ENCODE results near the gene SHISA5. TPM values are rescaled to one million over a fixed set of nuclear protein-coding genes. Genes with fewer than 3 reads are reported as not detected.

Gene SHISA5
- total and polyA plus RNA-seq, 2 experiments from 2014 or later = 146 to 166 TPM

GRCh38 chr3:48435223-48435595 lies 68.8 kb downstream of the SHISA5 start:
- no peak overlapping the region for H2AFZ ChIP-seq
- Mint-ChIP-seq H3K4me3 (no peak overlapping the region), H3K4me1 (peaks cover 34% of the 10 kb centered on the region), H3K27me3 (ENCODE audit: insufficient read depth, low read depth, poor library complexity) (peaks cover 7% of the 10 kb centered on the region), H3K9me3 (no peaks in the 10 kb centered on the region), H3K36me3 (ENCODE audit: low read depth) (peaks cover 41% of the 10 kb centered on the region), H3K27ac (no peak overlapping the region; the same call in 1 of the 2 replicates)
- ATAC-seq = no peak
- H3K27me3 ChIP-seq (ENCODE audit: insufficient read depth) = no peaks in the 10 kb centered on the region
- no peaks in the 10 kb centered on the region for H3K9me2 ChIP-seq (ENCODE audit: insufficient read depth)
- H3K36me3 ChIP-seq (ENCODE audit: insufficient read depth) = peaks cover 10% of the 10 kb centered on the region
- H4K20me1 ChIP-seq (replicated peaks; ENCODE audit: insufficient read depth) = no peaks in the 10 kb centered on the region
- H3K4me2 ChIP-seq = no peak overlapping the region
- peaks cover 17% of the 10 kb centered on the region for H3K4me1 ChIP-seq (ENCODE audit: insufficient read depth)
- H3K4me3 ChIP-seq = no peak overlapping the region
- no peak for TF ChIP-seq POLR2AphosphoS5 (IDR thresholded peaks at IDR 0.05; ENCODE audit: low read depth)
- no peak for TF ChIP-seq ZNF114 (CRISPR knock-in tag; IDR thresholded peaks at IDR 0.05)
- TF ChIP-seq ZNF331 (CRISPR knock-in tag; IDR thresholded peaks at IDR 0.05; ENCODE audit: low read depth) = no peak
- TF ChIP-seq NANOG (IDR thresholded peaks at IDR 0.05; ENCODE audit: borderline replicate concordance) = no peak
- peaks cover 33% of the 10 kb centered on the region for H3K79me2 ChIP-seq (replicated peaks; ENCODE audit: insufficient read depth)
- no peak for DNase-seq (ENCODE audit: low spot score)
- H3F3A ChIP-seq (replicated peaks; ENCODE audit: low read depth) = peaks cover 46% of the 10 kb centered on the region
- no peak overlapping the region; the same call in 1 of the 2 replicates for H3K27ac ChIP-seq (ENCODE audit: low read depth)

GRCh38 chr3:48434591-48435222 lies 69.3 kb downstream of the SHISA5 start:
- Histone ChIP-seq H3F3A (replicated peaks; ENCODE audit: low read depth) (peaks cover 47% of the 10 kb centered on the region), H2AFZ (no peak overlapping the region), H3K27ac (ENCODE audit: low read depth) (no peak overlapping the region), H3K36me3 (ENCODE audit: insufficient read depth) (peaks cover 10% of the 10 kb centered on the region), H3K79me2 (replicated peaks; ENCODE audit: insufficient read depth) (peaks cover 32% of the 10 kb centered on the region), H3K4me2 (no peak overlapping the region), H3K4me3 (no peak overlapping the region), H3K27me3 (ENCODE audit: insufficient read depth) (no peaks in the 10 kb centered on the region), H3K9me2 (ENCODE audit: insufficient read depth) (no peaks in the 10 kb centered on the region), H4K20me1 (replicated peaks; ENCODE audit: insufficient read depth) (no peaks in the 10 kb centered on the region), H3K4me1 (ENCODE audit: insufficient read depth) (peaks cover 17% of the 10 kb centered on the region)
- H3K4me3 Mint-ChIP-seq = no peak overlapping the region
- peaks cover 41% of the 10 kb centered on the region for H3K36me3 Mint-ChIP-seq (ENCODE audit: low read depth)
- no peaks in the 10 kb centered on the region for H3K9me3 Mint-ChIP-seq
- no peak overlapping the region for H3K27ac Mint-ChIP-seq
- peaks cover 33% of the 10 kb centered on the region for H3K4me1 Mint-ChIP-seq
- no peak for DNase-seq (ENCODE audit: low spot score)
- H3K27me3 Mint-ChIP-seq (ENCODE audit: insufficient read depth, low read depth, poor library complexity) = peaks cover 7% of the 10 kb centered on the region
- TF ChIP-seq NANOG (IDR thresholded peaks at IDR 0.05; ENCODE audit: borderline replicate concordance) (no peak), ZNF331 (CRISPR knock-in tag; IDR thresholded peaks at IDR 0.05; ENCODE audit: low read depth) (no peak), EZH2 (IDR thresholded peaks at IDR 0.05; ENCODE audit: low read depth, unreplicated experiment) (no peak), CREB1 (CRISPR knock-in tag; IDR thresholded peaks at IDR 0.05; ENCODE audit: low read depth) (no peak), STAT1 (IDR thresholded peaks at IDR 0.05; ENCODE audit: unreplicated experiment) (no peak), POLR2AphosphoS5 (IDR thresholded peaks at IDR 0.05; ENCODE audit: low read depth) (no peak), ETS1 (IDR thresholded peaks at IDR 0.05) (no peak), JUNB (IDR thresholded peaks at IDR 0.05; ENCODE audit: unreplicated experiment) (no peak)
- ATAC-seq = no peak

Measured in GM23338 (cell line).